ENCODE data around the gene TTC12. TPM values are rescaled to one million over a fixed set of nuclear protein-coding genes. Genes with fewer than 3 reads are reported as not detected.

TTC12 gene
- total and polyA plus RNA-seq, 9 of the 15 experiments (the other 6 are each of a cell fraction or from before 2014, with no cell fraction given) = 5.1 to 19.9 (median 13.4) TPM

- intact Hi-C loops (cut with micrococcal nuclease) (loop anchor here (2.0 to 5.0 kb wide), 3 partner anchors 490 to 1066 kb away; no protein-coding TSS in a partner anchor), in situ Hi-C loops (cut with MboI) (loop anchor here (10.0 kb wide), 1 partner anchor 704 kb away; no protein-coding TSS in a partner anchor)
- Histone ChIP-seq H3K4me3 (no peak overlapping the region), H2AFZ (ENCODE audit: low read depth, low read length) (no peak overlapping the region), H3K4me1 (replicated peaks in 1 of 2; ENCODE audit: control insufficient read depth in 2 of 2, insufficient read depth in 2 of 2, low read length in 2 of 2) (no peaks in the 10 kb centered on the region), H3K9me3 (replicated peaks; ENCODE audit: control insufficient read depth, insufficient read depth, low read depth, low read length) (no peaks in the 10 kb centered on the region), H3K9me1 (ENCODE audit: control insufficient read depth, insufficient read depth, low read length) (no peaks in the 10 kb centered on the region), H3K27ac (ENCODE audit: extremely low read depth, low read depth, low read length) (no peak overlapping the region), H3K27me3 (ENCODE audit: control insufficient read depth in 2 of 2, insufficient read depth in 2 of 2, low read length in 2 of 2) (peaks cover 2 to 35% of the 10 kb centered on the region in 2 experiments; a peak in 4 of 5 replicates), H3K4me2 (ENCODE audit: insufficient read depth, low read length) (no peak overlapping the region), H3K79me2 (ENCODE audit: control insufficient read depth, insufficient read depth, low read length) (no peaks in the 10 kb centered on the region), H3K9ac (ENCODE audit: insufficient read depth in 1 of 2, low read depth in 2 of 2, low read length in 2 of 2) (no peak overlapping the region), H4K20me1 (replicated peaks; ENCODE audit: control insufficient read depth, insufficient read depth, low read length) (no peaks in the 10 kb centered on the region; the same call in 1 of the 2 replicates), H3K36me3 (ENCODE audit: control insufficient read depth, insufficient read depth, low read length) (no peaks in the 10 kb centered on the region)
- TF ChIP-seq ZNF174 (CRISPR knock-in tag; IDR thresholded peaks at IDR 0.05) (no peak), KLF6 (CRISPR knock-in tag; IDR thresholded peaks at IDR 0.05; ENCODE audit: borderline replicate concordance) (no peak), MYNN (IDR thresholded peaks at IDR 0.05) (no peak), MYNN (CRISPR knock-in tag; IDR thresholded peaks at IDR 0.05) (no peak)
- no peak for FAIRE-seq
- POLR2A ChIA-PET = no interaction called here
- 0% methylated on average over 6 of the region's 6 CpGs for whole genome bisulfite sequencing (ENCODE audit: insufficient coverage, low coverage, missing lambda C conversion rate)
- BruUV-seq (replicated peaks) = no TSS peak
- DNase-seq (ENCODE audit: extremely low read depth in 1 of 4, low spot score in 3 of 4) = no peak
- CTCF ChIA-PET (ENCODE audit: low intra/inter-chr PET ratio) = no interaction called here
- ATAC-seq = no peak
Measured at GRCh38 chr11:113288286-113288863, 26.0 kb upstream of the TTC12 start.
